PC-3 (cell line): ENCODE measurements around the gene TTC39B.

Experiments
- EZH2 ChIP-seq: fragments of 300-600 bp; sonication (generic); IDR thresholded peaks from one replicate; pipeline ENCODE4 v1.6.1; 2017; ENCODE audit warnings: antibody characterized with exemption, mild to moderate bottlenecking, low read length; ENCODE audit not compliant: unreplicated experiment
- TF ChIP-seq, protein P1 (sequence below): fragments of 300-600 bp; sonication (generic); conservative IDR thresholded peaks from 2 replicates; pipeline ENCODE4 v1.5.1; 2017; ENCODE audit warnings: antibody characterized with exemption, low read depth, mild to moderate bottlenecking, low read length

DNA sequence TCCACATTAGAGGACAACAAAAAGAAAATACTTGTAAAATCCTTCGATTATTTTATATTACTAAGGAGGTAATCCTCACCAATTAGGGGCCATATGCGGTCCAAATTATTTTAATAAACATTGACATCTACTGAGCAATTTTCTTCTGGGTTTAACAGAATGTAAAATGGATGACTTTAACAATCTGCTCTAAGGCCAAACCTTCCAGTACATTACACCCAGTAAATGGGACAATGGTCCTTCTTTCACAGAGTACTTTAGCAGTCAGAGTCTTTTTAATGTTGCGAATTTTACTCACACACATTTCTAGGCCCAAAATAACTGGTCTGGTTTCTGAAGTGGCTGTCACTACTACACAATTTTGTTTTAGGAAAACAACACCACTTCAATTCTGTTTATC is 106.9 kb downstream of the TTC39B start:
- no peak for TF ChIP-seq EZH2
- TF ChIP-seq, protein P1, sequence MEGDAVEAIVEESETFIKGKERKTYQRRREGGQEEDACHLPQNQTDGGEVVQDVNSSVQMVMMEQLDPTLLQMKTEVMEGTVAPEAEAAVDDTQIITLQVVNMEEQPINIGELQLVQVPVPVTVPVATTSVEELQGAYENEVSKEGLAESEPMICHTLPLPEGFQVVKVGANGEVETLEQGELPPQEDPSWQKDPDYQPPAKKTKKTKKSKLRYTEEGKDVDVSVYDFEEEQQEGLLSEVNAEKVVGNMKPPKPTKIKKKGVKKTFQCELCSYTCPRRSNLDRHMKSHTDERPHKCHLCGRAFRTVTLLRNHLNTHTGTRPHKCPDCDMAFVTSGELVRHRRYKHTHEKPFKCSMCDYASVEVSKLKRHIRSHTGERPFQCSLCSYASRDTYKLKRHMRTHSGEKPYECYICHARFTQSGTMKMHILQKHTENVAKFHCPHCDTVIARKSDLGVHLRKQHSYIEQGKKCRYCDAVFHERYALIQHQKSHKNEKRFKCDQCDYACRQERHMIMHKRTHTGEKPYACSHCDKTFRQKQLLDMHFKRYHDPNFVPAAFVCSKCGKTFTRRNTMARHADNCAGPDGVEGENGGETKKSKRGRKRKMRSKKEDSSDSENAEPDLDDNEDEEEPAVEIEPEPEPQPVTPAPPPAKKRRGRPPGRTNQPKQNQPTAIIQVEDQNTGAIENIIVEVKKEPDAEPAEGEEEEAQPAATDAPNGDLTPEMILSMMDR, result no peak
